GM19455 (cell line): ENCODE measurements around the gene TRAPPC3.

ENCODE experiments used
- ATAC-seq: cut with Tn5 transposase; IDR thresholded peaks from one replicate; pipeline ENCODE4 v1.9.1; 2021; ENCODE audit not compliant: unreplicated experiment

The TRAPPC3 gene

DNA sequence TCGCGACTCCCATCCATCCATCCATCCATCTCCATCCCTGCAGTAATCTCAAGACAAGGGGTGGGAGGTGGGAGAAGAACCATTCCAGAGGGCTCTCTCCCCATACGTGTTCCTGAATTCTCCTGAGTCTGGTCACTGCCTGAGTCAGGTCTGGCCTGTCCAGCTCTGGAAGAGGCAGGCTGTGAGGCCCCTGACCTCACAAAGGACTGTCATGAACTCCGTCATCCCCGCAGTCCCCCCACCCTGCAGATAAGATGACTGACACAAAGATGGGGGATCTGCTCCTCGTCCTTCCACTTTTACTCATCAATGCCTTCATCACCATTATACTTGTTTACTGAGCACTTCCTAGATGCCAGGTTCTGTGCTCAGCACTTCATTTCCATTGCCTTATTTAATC, 5.0 kb upstream of the TRAPPC3 start:
- ATAC-seq, result no peak

DNA sequence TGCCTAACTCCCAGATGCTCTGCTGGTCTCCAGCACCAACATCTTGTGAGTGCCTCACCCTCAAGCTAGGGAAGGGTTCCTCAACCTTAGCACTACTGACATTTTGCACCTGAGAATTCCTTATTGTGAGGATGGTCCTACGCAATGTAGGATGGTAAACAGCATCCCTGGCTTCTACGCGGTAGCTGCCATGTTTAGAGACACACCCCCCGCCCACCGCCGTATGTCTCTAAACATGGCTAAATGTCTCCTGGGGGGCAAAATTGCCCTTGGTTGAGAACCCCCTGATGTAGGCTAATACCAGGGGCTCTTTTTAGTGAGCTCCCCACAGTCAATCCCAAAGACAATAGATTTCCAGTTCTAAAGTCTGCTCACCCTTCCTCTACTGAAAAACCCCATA, 4.2 kb upstream of the TRAPPC3 start:
- ATAC-seq, result no peak

DNA sequence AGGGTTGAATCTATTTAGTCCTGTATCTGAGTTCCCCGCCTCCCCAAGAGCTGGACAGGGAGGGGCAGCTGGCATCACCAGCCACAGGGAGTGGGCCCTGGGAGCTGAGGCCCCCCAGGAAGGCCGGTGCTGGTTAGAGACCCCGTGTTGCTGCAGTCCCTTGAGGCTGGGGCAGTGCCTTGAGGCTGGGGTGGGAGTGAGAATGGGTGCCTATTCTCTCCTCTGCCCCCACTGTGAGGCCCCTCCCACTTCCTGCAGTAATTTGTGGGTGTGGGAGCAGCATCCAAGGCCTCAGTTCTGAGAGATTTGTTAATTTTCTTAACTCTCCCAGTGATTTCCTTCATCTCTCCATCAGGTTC, 2.5 kb upstream of the TRAPPC3 start:
- no peak for ATAC-seq

DNA sequence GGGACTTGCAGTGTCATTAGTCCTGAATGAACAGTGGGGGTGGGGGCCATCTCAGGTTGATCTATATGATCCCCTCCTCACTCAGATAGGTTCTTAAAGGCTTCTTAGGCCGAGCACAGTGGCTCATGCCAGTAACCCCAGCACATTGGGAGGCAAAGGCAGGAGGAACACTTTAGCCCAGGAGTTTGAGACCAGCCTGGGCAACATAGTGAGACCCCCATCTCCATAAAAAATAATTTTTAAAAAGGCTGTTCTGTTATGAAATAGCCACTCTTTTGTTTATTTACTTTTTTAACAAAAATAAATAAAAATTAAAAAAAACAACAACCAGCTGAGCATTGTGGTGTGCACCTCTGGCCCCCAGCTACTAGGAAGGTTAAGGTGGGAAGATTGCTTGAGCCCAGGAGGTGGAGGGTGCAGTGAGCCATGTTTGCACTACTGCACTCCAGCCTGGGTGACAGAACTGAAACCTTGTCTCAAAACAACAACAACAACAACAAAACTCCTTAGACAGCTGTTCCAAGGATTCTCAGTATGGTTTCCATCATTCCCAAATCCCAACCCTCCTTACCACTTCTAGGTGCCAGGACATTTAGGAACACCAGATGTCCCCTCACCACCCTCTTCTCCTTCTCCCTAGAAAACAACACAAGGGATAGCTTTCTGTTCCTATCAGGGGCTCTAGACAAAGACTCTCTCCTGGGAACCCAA, 2.0 kb upstream of the TRAPPC3 start:
- no peak for ATAC-seq

DNA sequence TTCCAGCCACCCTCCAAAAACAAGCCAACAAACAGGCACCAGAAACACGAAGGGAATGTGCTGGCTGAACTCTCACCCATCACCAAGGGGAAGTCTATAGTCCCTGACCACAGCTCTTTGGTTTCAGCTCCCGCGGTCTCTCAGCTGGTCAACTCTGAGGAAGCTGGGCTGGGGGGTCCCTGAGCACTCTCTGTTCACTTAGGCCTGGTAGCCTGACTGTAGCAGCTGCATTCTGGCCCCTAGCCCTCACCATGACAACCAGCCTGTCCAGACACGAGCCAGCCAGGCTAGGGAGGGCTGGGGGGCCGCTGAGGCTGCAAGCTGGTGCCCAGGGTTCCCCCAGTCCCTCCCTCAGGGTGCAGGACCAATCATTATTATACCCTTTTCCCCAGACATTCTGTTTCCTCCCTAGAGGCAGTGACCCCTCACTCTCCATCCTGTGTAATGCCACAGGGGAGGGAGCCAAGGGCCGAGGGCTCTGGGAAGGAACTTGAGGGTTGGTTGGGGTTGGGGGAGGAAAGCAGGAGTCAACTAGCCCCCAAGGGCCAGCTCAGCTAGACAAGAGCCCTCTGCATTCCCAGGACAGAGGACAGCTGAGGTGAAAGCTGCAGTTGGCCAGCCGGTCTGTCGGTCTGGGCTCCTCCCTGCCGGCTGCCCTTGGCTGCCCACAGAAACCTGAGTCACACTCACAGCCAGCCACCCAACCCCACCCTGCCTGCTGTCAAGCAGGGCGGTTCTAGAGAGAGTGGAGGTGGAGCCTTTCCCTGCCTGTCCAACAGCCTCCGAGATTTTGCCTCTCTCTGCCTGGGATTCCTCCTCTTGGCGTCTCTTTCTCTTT, 1.2 kb upstream of the TRAPPC3 start:
- ATAC-seq, result peak; percentile 51

DNA sequence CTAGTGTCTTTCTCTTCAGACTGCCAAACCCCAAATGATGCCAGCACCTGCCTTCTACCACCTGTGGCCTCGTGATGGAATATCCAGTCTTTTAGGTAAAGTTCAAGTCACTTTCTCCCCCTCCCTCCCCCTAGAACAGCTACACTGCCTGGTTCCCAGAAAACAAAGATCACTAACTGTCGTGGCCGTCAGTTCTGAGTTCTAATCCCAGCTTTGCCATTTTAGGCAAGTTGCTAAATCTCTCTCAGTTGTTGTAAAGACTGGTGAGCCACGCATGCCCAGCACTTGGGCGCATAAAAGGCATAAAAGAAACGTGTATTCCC, 648 bp upstream of the TRAPPC3 start:
- ATAC-seq, result no peak

DNA sequence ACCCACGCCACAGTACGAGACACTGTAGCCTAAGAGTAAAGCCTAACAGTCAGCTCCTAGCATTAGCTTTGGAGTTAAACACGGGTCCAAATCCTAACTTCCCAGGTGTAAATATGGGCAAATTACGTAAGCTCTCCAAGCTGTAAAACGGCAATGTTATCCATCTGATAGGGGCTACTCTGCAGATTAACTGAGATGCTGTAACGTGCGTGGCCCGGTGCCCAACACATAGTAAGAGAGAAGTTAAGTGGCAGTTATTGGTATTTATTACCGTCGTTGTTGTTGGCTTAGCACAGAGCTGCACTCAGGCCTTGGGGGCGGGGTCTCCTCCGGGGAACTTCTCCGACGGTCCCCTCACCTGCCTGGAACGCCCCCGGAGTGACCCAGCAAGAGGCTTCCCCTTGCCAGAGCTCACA, 457 bp downstream of the TRAPPC3 start:
- no peak for ATAC-seq

DNA sequence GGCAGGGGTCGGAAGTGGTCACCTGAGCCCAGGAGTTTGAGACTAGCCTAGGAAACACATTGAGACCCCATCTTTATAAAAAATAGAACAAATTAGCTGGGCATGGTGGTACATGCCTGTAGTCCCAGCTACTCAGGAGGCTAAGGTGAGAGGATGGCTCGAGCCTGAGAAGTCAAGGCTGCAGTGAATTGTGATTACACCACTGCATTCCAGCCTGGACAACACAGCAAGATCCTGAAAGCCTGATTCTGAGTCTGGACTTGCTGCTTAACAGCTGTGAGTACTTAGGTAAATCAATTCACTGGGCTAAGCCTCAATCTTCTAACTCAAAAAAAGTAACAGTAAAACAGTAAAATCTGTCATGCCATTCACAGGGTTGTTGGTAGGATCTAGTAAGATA, 4.9 kb downstream of the TRAPPC3 start:
- ATAC-seq, result no peak

DNA sequence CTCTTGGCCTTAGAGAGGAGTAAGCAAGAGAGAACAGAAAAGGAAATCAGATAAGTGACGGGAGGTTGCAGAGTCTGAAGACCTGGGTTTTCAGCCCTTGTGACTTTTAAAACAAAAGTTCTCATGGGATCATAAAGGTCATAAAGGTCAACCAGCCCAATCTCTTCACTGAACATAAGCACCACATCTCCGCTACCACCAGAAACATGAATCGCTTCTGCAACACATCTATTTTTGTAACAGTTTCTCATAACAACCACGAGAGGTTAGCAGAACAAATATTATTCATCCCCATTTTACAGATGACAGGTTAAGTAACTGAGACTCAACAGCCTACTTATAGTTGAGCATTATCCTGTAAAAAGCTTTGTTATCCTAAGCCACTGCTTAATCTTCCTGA, 5.9 kb downstream of the TRAPPC3 start:
- ATAC-seq, result no peak

DNA sequence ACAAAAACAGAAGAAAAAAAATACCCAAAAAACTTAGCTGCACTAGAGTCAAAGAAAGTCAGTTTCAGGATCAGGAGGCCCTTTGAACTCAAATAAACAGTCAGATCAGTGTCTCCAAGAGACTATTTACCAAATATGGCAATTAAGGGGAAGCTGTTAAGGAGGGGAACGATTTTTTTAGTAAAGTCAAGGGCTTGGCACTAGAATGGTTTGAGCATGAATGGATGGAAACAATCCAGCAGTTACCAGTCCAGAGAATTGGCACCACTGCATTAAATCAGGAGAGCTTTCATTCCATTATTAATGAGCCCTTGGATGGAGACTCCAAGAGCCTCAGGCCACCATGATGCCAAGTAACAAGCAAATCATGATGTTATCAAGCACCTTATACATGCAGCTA, 7.2 kb downstream of the TRAPPC3 start:
- ATAC-seq, result no peak

DNA sequence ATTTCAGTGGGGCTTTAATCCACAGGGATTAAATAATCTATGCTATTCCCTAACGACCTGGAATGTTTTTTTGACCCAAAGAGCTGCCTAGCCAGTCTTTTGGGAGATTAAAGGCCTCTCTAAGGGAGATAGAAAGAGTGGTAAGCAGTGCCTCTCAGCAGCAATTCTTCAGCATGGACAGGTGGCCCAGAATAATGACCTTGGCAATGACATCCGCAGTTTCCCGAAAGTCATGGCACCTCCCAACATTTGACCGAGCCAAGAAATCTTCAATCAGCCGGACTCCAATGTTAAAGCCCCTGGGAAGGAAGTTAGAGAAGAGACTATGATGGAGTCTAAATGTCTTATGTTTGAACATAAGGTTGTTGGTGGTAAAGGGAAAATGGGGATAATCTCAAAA, 9.8 kb downstream of the TRAPPC3 start:
- ATAC-seq, result no peak

DNA sequence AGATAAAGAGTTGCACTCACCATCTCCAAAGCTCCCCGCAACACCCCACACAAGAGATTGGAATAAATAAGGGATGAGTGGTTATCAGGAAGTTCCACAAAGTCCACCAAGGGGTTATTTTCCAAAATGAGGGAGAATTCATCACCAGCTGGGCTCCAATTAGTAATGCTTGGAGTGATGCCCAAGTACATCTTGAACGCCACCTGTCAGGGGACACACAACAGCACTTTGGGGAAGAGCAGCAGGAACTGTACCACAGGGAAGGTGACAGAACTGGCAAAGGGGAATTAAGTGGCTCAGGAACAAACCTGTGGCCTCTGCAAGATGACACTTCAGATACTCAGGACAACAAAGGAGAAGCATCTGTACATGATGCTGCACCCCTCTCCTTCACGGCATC, 11.5 kb downstream of the TRAPPC3 start:
- ATAC-seq, result no peak

DNA sequence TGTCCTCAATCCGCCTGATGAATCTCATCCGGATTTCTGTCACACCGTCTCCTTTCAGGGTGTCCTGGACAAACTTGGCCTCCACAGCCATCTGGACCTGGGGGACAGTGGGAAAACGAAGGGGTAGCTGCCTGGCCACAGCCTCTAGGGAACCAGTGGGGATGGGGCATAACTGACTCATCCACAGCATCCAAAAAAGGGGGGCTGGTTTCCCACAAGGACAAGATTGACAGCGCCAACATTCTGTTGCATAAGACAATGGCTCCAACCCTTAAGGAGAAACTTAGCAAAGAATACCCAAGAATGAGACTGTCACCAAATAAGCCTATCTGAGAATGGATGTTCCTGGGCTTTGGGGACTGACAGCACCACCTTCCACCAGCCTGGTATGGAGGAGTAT, 12.1 kb downstream of the TRAPPC3 start:
- ATAC-seq, result no peak

DNA sequence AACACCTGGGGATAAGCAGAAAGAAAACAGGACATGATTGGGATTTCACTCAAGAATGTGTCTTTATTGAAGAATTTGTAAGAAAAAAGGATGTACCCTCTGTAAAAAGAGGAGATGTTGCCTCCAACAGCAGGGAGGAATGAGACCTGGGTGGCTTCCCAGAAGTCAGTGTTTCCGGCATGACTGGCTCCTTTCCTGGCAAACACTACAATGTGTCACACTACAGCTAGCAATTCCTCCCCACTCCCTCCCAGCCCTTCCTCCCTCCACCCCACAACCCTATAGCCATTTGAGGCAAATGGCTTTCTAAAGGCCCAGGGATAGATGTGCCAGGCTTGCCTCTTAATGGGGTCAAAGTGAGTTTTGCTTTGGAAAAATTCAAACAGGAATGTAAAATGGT, 12.8 kb downstream of the TRAPPC3 start:
- no peak for ATAC-seq

DNA sequence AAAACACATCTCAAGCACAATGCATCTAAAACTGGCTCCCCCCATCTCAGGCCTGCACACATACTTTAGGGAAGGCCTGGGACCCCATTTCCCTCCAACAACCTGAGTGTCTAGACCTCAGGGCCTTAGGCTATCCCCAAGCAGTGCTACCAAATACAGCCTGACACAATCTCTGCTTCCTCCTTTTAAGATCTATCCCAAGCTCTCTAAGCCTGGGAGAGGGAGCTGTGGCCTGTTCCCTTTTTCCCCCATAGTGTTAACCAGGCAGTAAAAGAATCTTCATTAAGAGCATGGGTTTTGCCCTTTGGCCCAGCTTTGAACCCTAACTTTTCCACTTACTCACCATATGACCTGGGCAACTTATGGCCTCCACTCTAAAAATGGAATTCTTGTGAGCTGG, 13.5 kb downstream of the TRAPPC3 start:
- ATAC-seq, result no peak

DNA sequence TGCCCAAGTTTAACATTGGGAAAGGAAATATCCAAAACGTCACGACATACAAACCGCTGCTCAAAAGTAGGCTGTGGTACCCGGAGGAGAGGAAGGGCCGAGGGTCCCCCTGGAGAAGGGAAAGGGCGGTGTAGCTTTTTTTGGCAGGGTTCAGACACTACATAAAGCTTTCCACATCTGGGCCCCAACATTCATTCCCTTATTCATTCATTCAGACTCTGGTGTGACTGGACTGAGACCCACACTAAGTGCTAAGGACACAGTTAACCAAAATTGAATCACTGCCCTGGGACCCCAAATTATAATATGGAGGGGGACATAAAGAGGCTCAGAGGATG, 14.0 kb downstream of the TRAPPC3 start:
- ATAC-seq, result no peak

DNA sequence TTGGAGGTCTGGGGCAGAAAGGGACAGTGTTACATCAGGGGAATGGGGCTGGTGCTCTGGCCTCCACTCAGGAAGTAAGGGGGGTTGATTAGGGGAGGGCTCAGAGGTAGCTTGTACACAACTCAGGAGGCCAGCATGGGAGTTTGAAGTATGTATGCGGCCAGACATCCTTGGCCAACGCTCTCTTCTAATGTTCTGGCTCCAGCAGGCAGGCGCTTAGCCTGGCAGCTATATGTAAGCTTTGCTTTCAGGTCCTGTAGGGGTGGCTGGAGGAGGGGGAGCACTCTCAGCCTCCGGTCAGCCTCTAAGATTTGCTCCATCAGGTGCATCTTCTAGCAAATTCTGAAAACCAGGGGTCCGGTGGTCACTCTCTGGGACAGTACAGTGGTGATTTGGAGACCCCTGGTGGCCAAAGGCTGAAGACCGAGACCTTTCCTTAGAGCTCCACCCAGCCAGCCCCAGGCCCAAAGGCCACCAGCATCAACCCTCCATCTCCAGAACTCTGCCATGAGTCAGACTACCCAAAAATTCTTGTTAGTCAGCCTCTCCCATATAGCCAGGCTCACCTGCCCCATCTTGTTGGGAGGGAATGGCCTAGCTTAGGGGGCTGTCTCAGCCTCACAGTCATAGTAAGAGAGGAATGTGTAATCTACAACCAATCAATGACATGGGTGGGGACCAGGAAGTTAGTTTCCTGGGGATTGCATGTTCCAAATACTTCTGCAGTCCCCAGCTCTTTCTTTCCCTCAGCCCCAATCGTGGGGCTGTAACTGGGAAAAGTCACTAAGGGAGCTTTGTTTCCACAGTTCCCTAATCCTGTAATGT, 14.6 kb downstream of the TRAPPC3 start:
- ATAC-seq, result no peak

DNA sequence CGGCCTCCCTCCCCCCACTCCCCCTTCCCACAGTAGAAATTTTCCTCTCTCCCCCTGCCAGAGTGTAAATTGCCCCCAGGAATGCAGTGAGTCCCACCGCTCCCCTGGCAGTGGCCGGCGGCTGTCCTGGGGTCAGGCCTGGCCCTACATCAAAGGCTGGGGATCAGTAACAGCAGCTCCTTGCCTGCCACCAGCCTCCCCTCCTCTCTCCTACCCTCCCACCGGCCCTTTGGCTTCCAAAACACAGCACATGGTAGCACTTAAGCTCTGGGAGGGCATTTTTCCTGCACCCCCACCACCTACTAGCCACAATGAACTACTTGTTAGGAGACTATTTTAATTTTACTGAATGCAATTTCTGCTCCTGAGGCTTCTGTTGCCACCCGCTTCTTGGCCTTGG, 15.3 kb downstream of the TRAPPC3 start:
- ATAC-seq, result no peak

DNA sequence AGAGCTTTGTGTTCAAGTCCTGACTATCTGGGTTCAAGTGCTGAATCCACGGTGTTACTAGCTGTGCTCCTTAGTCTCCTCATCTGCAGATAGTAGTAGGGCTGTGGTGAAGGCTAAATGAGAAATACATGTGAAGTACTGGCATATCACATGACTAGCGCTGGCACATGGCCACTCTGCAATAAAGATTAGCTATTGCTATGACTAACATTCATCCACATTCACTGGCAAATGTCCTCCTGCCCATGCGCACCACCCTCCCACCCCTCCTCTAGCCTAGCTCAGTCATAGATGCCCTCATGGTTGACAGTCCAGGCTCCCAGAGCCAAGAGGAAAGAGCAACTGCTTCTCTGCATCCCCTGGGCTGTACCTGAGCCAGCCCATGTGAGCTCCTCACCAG, 15.8 kb downstream of the TRAPPC3 start:
- ATAC-seq, result no peak

DNA sequence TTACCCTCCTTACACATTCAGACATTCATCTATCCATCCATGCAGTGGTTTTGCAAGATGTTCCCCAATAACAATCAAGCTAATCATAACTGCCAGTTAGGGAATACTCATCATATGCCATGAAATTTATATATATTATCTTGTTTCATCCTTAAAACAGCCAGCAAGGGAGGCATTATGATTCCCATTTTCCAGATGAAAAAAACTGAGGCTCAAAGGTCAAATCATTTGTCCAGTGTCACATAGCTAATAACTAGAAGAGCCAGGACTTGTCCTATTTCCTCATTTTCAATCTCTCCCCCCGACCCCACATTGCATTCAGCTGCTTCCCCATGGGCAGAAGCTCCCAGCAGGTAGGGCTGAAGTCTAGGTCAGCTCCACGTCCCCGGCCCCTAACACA, 17.3 kb downstream of the TRAPPC3 start:
- no peak for ATAC-seq

DNA sequence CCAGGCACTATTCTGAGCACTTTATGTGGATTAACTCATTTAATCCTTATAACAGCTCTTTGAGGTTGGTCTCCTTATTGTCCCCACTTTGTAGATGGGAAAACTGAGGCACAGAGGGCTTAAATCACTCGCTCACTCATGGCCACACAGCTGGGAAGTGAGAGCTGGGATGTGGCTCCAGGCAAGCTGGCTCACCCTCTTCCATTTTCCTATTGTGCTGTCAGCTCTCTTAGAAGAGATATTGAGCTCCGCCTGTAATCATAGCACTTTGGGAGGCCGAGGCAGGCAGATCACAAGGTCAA, 20.4 kb downstream of the TRAPPC3 start:
- ATAC-seq, result no peak

DNA sequence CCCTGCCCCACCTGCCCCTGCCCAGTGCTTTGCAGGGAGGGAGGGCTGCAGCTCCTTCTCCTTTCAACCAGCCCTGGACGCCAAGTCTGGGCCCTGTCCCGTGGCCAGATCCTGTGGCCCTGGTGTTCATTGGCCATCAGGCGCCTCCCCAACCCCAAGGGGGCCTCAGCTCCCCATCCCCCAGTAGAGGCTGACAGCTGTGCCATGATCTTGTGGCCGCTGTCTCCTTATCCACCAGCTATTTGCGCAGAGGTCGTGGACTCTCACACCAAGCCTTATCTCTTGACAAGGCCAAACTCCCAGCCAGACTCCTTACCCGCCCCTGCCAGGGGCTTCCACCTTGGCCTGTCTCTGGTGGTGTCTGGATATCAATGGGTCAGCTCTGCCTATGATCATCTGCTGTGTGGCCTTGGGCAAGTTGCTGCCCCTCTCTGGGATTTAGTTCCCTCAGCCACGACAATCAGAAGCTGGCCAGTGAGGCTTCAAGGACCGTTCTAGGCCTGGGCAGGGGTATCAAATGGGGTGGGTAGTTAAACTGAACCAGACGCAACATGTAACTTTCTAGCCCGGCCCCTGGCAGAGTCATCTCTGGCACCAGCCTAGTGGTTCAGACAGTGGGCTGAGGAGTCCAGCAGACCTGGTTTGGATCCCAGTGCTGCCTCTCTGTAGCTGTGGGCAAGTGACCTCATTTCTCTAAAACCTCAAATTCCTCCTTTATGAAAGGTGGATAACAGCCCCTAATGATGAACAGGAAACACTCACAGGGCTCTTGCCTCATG, 21.0 kb downstream of the TRAPPC3 start:
- ATAC-seq, result no peak
